ENCODE data around the gene CPNE4.

Gene CPNE4

GRCh38 chr3:131795390-131796090, 239.3 kb downstream of the CPNE4 start:
- no peak for DNase-seq

GRCh38 chr3:131794766-131795388, 239.9 kb downstream of the CPNE4 start:
- DNase-seq: no peak

GRCh38 chr3:131793870-131794269, 240.9 kb downstream of the CPNE4 start:
- no peak for DNase-seq

GRCh38 chr3:131789188-131789587, 245.6 kb downstream of the CPNE4 start:
- no peak for DNase-seq

GRCh38 chr3:131786386-131786785, 248.4 kb downstream of the CPNE4 start:
- no peak for DNase-seq

GRCh38 chr3:131782751-131783150, 252.1 kb downstream of the CPNE4 start:
- no peak for DNase-seq

- DNase-seq: no peak
Measured at GRCh38 chr3:131778526-131778925, 256.3 kb downstream of the CPNE4 start.

GRCh38 chr3:131775650-131776049, 259.2 kb downstream of the CPNE4 start:
- no peak for DNase-seq

GRCh38 chr3:131772269-131773026, 262.4 kb downstream of the CPNE4 start:
- no peak for DNase-seq

- DNase-seq: no peak
Measured at GRCh38 chr3:131762981-131763564, 271.7 kb downstream of the CPNE4 start.

GRCh38 chr3:131756405-131756804, 278.4 kb downstream of the CPNE4 start:
- DNase-seq: no peak

GRCh38 chr3:131755380-131755779, 279.4 kb downstream of the CPNE4 start:
- DNase-seq: no peak

GRCh38 chr3:131750256-131750655, 284.6 kb downstream of the CPNE4 start:
- DNase-seq: no peak

GRCh38 chr3:131749826-131750225, 285.0 kb downstream of the CPNE4 start:
- no peak for DNase-seq

- no peak for DNase-seq
Measured at GRCh38 chr3:131747466-131747865, 287.3 kb downstream of the CPNE4 start.

GRCh38 chr3:131744765-131745164, 290.0 kb downstream of the CPNE4 start:
- DNase-seq: no peak

- DNase-seq: no peak
Measured at GRCh38 chr3:131743126-131743525, 291.7 kb downstream of the CPNE4 start.

GRCh38 chr3:131739211-131739610, 295.6 kb downstream of the CPNE4 start:
- no peak for DNase-seq

GRCh38 chr3:131738095-131738494, 296.7 kb downstream of the CPNE4 start:
- DNase-seq: no peak

- DNase-seq: no peak
Measured at GRCh38 chr3:131735544-131735943, 299.3 kb downstream of the CPNE4 start.

GRCh38 chr3:131735116-131735515, 299.7 kb downstream of the CPNE4 start:
- DNase-seq: no peak

- no peak for DNase-seq
Measured at GRCh38 chr3:131733086-131733841, 301.6 kb downstream of the CPNE4 start.

GRCh38 chr3:131731709-131732108, 303.1 kb downstream of the CPNE4 start:
- DNase-seq: no peak
